WI38 (cell line): ENCODE results near the gene PARD3.

Source experiments
- H3K4me3 ChIP-seq: 2 replicates; pipeline ENCODE4 v1.5.1; 2011; ENCODE audit warnings: low read depth, mild to moderate bottlenecking, control low read depth, low read length
- CTCF ChIP-seq: IDR thresholded peaks from 2 replicates; pipeline ENCODE4 v1.5.1; 2012; ENCODE audit warnings: low read depth, mild to moderate bottlenecking, control low read depth, low read length

The PARD3 gene

GRCh38 chr10:34731885-34732701 is 83.0 kb downstream of the PARD3 start:
- H3K4me3 ChIP-seq: no peak overlapping the region
- no peak for TF ChIP-seq CTCF

GRCh38 chr10:34731213-34731612 is 83.9 kb downstream of the PARD3 start:
- TF ChIP-seq CTCF: no peak

GRCh38 chr10:34730726-34731125 is 84.4 kb downstream of the PARD3 start:
- no peak overlapping the region for H3K4me3 ChIP-seq
- no peak for TF ChIP-seq CTCF

More at GRCh38 chr10:34731213-34731612, 83.9 kb downstream of the PARD3 start:
- no peak overlapping the region for H3K4me3 ChIP-seq

GRCh38 chr10:34729619-34730018 is 85.5 kb downstream of the PARD3 start:
- no peak overlapping the region for H3K4me3 ChIP-seq
- no peak for TF ChIP-seq CTCF

GRCh38 chr10:34728361-34728760 is 86.7 kb downstream of the PARD3 start:
- no peak for TF ChIP-seq CTCF
- no peak overlapping the region for H3K4me3 ChIP-seq

GRCh38 chr10:34727595-34728033 is 87.5 kb downstream of the PARD3 start:
- H3K4me3 ChIP-seq: no peak overlapping the region

More at GRCh38 chr10:34727595-34728033, 87.5 kb downstream of the PARD3 start:
- no peak for TF ChIP-seq CTCF
